ENCODE measurements around the gene USH2A.

The USH2A gene

DNA sequence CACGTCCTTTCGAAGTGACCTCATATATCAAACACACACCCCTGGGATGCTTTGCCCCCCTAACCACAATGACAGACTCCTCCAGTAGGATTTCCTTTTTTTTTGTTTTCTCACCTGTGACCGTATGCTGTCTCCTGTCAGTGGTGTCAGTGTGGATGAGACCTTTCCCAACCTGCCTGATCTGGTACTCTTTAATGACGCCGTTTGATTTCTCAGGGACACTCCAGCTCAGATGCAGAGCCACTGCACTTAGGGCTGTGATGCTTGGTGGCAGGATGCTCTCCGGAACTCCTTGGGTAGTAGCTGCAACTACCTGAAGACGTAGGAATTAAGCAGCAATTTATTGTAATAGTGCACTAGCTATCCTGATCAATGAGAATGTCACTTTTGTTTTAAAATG is 643.5 kb downstream of the USH2A start:
- Histone ChIP-seq H3K4me2 (ENCODE audit: insufficient read depth, low read length, poor library complexity, severe bottlenecking) (no peak overlapping the region), H4K91ac (ENCODE audit: low read depth, low read length, poor library complexity) (no peak overlapping the region), H3K79me1 (ENCODE audit: low read depth, low read length) (no peaks in the 10 kb centered on the region), H2BK12ac (ENCODE audit: low read length) (no peak overlapping the region), H3K4me3 (ENCODE audit: low read length in 2 of 2) (no peak overlapping the region), H3K36me3 (replicated peaks in 1 of 2; ENCODE audit: control insufficient read depth in 2 of 2, insufficient read depth in 2 of 2, low read length in 2 of 2) (no peaks in the 10 kb centered on the region), H2BK15ac (ENCODE audit: low read length) (no peak overlapping the region), H2AFZ (ENCODE audit: low read length) (no peak overlapping the region), H3K27ac (replicated peaks; ENCODE audit: low read length) (no peak overlapping the region), H3K23ac (ENCODE audit: low read depth, low read length, poor library complexity) (no peak overlapping the region), H3K14ac (ENCODE audit: low read length) (no peak overlapping the region), H2BK120ac (ENCODE audit: low read depth, low read length) (no peak overlapping the region), H4K8ac (ENCODE audit: low read depth, low read length) (no peak overlapping the region), H3K9me3 (replicated peaks in 1 of 2; ENCODE audit: control insufficient read depth in 2 of 2, insufficient read depth in 1 of 2, low read depth in 1 of 2, low read length in 2 of 2) (no peaks in the 10 kb centered on the region), H3K9ac (ENCODE audit: low read depth, low read length, poor library complexity) (no peak overlapping the region), H3K18ac (ENCODE audit: low read length) (no peak overlapping the region), H3K4me1 (ENCODE audit: control insufficient read depth in 2 of 2, insufficient read depth in 1 of 2, low read depth in 1 of 2, low read length in 2 of 2) (no peaks in the 10 kb centered on the region), H3K4ac (ENCODE audit: low read length) (no peak overlapping the region), H2BK5ac (ENCODE audit: low read length) (no peak overlapping the region), H3K27me3 (ENCODE audit: control insufficient read depth in 3 of 3, insufficient read depth in 3 of 3, low read depth in 1 of 3, low read length in 3 of 3) (no peaks in the 10 kb centered on the region), H2AK5ac (ENCODE audit: low read depth, low read length) (no peak overlapping the region)
- WGBS, 2 donors (ENCODE audit: extremely low coverage in 2 of 2, insufficient read length in 2 of 2, insufficient replicate concordance in 1 of 2), result no CpG with 5 or more reads among the region's 7 CpGs
- DNase-seq (ENCODE audit: low spot score), result no peak

- Histone ChIP-seq H3K79me1 (ENCODE audit: low read depth, low read length) (no peaks in the 10 kb centered on the region), H3K23ac (ENCODE audit: low read depth, low read length, poor library complexity) (no peak overlapping the region), H3K14ac (ENCODE audit: low read length) (no peak overlapping the region), H4K8ac (ENCODE audit: low read depth, low read length) (no peak overlapping the region), H3K36me3 (replicated peaks in 1 of 2; ENCODE audit: control insufficient read depth in 2 of 2, insufficient read depth in 2 of 2, low read length in 2 of 2) (no peaks in the 10 kb centered on the region), H2AFZ (ENCODE audit: low read length) (no peak overlapping the region), H2BK120ac (ENCODE audit: low read depth, low read length) (no peak overlapping the region), H3K18ac (ENCODE audit: low read length) (no peak overlapping the region), H3K9ac (ENCODE audit: low read depth, low read length, poor library complexity) (no peak overlapping the region), H3K9me3 (replicated peaks in 1 of 2; ENCODE audit: control insufficient read depth in 2 of 2, insufficient read depth in 1 of 2, low read depth in 1 of 2, low read length in 2 of 2) (no peaks in the 10 kb centered on the region), H3K4me3 (ENCODE audit: low read length in 2 of 2) (no peak overlapping the region), H2BK5ac (ENCODE audit: low read length) (no peak overlapping the region), H3K27ac (replicated peaks; ENCODE audit: low read length) (no peak overlapping the region), H3K4ac (ENCODE audit: low read length) (no peak overlapping the region), H3K4me1 (ENCODE audit: control insufficient read depth in 2 of 2, insufficient read depth in 1 of 2, low read depth in 1 of 2, low read length in 2 of 2) (no peaks in the 10 kb centered on the region), H2BK12ac (ENCODE audit: low read length) (no peak overlapping the region), H2BK15ac (ENCODE audit: low read length) (no peak overlapping the region), H2AK5ac (ENCODE audit: low read depth, low read length) (no peak overlapping the region), H3K27me3 (ENCODE audit: control insufficient read depth in 3 of 3, insufficient read depth in 3 of 3, low read depth in 1 of 3, low read length in 3 of 3) (no peaks in the 10 kb centered on the region), H3K4me2 (ENCODE audit: insufficient read depth, low read length, poor library complexity, severe bottlenecking) (no peak overlapping the region), H4K91ac (ENCODE audit: low read depth, low read length, poor library complexity) (no peak overlapping the region)
- no CpG with 5 or more reads among the region's 5 CpGs for WGBS, 2 donors (ENCODE audit: extremely low coverage in 2 of 2, insufficient read length in 2 of 2, insufficient replicate concordance in 1 of 2)
- no peak for DNase-seq (ENCODE audit: low spot score)
These were observed 645.8 kb downstream of the USH2A start for GRCh38 chr1:215777370-215777925.

DNA sequence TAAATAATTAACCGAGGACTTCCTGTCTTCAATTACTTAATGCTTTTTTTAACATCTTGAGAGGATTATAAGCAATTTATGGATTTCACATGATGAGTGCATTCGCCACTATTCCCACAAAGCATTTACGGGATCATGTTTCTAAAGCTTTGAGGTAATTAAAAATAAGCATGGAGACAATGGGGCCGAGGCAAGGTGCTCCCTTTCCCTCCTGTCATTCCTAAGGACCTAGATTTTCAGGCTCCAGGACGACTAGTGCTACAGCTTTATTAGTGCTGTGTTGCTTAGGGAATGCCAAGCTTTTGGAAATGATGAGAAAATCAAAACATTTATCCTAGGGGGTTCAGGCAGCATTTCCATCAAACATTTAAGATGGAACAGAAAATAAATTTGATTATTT is 646.9 kb downstream of the USH2A start:
- Histone ChIP-seq H3K79me1 (ENCODE audit: low read depth, low read length) (no peaks in the 10 kb centered on the region), H3K36me3 (replicated peaks in 1 of 2; ENCODE audit: control insufficient read depth in 2 of 2, insufficient read depth in 2 of 2, low read length in 2 of 2) (no peaks in the 10 kb centered on the region), H3K27ac (replicated peaks; ENCODE audit: low read length) (no peak overlapping the region), H3K9ac (ENCODE audit: low read depth, low read length, poor library complexity) (no peak overlapping the region), H2BK120ac (ENCODE audit: low read depth, low read length) (no peak overlapping the region), H3K4ac (ENCODE audit: low read length) (no peak overlapping the region), H3K9me3 (replicated peaks in 1 of 2; ENCODE audit: control insufficient read depth in 2 of 2, insufficient read depth in 1 of 2, low read depth in 1 of 2, low read length in 2 of 2) (no peaks in the 10 kb centered on the region), H4K8ac (ENCODE audit: low read depth, low read length) (no peak overlapping the region), H3K14ac (ENCODE audit: low read length) (no peak overlapping the region), H3K27me3 (ENCODE audit: control insufficient read depth in 3 of 3, insufficient read depth in 3 of 3, low read depth in 1 of 3, low read length in 3 of 3) (no peaks in the 10 kb centered on the region), H2AFZ (ENCODE audit: low read length) (no peak overlapping the region), H3K23ac (ENCODE audit: low read depth, low read length, poor library complexity) (no peak overlapping the region), H2BK5ac (ENCODE audit: low read length) (no peak overlapping the region), H2BK12ac (ENCODE audit: low read length) (no peak overlapping the region), H2AK5ac (ENCODE audit: low read depth, low read length) (no peak overlapping the region), H3K4me1 (ENCODE audit: control insufficient read depth in 2 of 2, insufficient read depth in 1 of 2, low read depth in 1 of 2, low read length in 2 of 2) (no peaks in the 10 kb centered on the region), H3K18ac (ENCODE audit: low read length) (no peak overlapping the region), H4K91ac (ENCODE audit: low read depth, low read length, poor library complexity) (no peak overlapping the region), H2BK15ac (ENCODE audit: low read length) (no peak overlapping the region), H3K4me2 (ENCODE audit: insufficient read depth, low read length, poor library complexity, severe bottlenecking) (no peak overlapping the region), H3K4me3 (ENCODE audit: low read length in 2 of 2) (no peak overlapping the region)
- no CpG with 5 or more reads among the region's 5 CpGs for WGBS, 2 donors (ENCODE audit: extremely low coverage in 2 of 2, insufficient read length in 2 of 2, insufficient replicate concordance in 1 of 2)
- DNase-seq (ENCODE audit: low spot score), result no peak

GRCh38 chr1:215772151-215772550 is 651.1 kb downstream of the USH2A start:
- no peak overlapping the region for H2BK120ac ChIP-seq (ENCODE audit: low read depth, low read length)
- no peak overlapping the region for H2BK15ac ChIP-seq (ENCODE audit: low read length)
- H3K23ac ChIP-seq (ENCODE audit: low read depth, low read length, poor library complexity), result no peak overlapping the region
- no peak overlapping the region for H3K4me2 ChIP-seq (ENCODE audit: insufficient read depth, low read length, poor library complexity, severe bottlenecking)
- WGBS, 2 donors (ENCODE audit: extremely low coverage in 2 of 2, insufficient read length in 2 of 2, insufficient replicate concordance in 1 of 2), result no CpG with 5 or more reads among the region's 1 CpG
- DNase-seq (ENCODE audit: low spot score), result no peak
- H4K8ac ChIP-seq (ENCODE audit: low read depth, low read length), result no peak overlapping the region
- no peak overlapping the region for H2BK5ac ChIP-seq (ENCODE audit: low read length)
- H3K36me3 ChIP-seq (replicated peaks in 1 of 2; ENCODE audit: control insufficient read depth in 2 of 2, insufficient read depth in 2 of 2, low read length in 2 of 2), result no peaks in the 10 kb centered on the region
- no peak overlapping the region for H2BK12ac ChIP-seq (ENCODE audit: low read length)
- H2AFZ ChIP-seq (ENCODE audit: low read length), result no peak overlapping the region
- no peaks in the 10 kb centered on the region for H3K9me3 ChIP-seq (replicated peaks in 1 of 2; ENCODE audit: control insufficient read depth in 2 of 2, insufficient read depth in 1 of 2, low read depth in 1 of 2, low read length in 2 of 2)
- no peak overlapping the region for H3K4me3 ChIP-seq (ENCODE audit: low read length in 2 of 2)
- no peak overlapping the region for H3K18ac ChIP-seq (ENCODE audit: low read length)
- H3K27me3 ChIP-seq (ENCODE audit: control insufficient read depth in 3 of 3, insufficient read depth in 3 of 3, low read depth in 1 of 3, low read length in 3 of 3), result no peaks in the 10 kb centered on the region
- H3K14ac ChIP-seq (ENCODE audit: low read length), result no peak overlapping the region
- H2AK5ac ChIP-seq (ENCODE audit: low read depth, low read length), result no peak overlapping the region
- no peaks in the 10 kb centered on the region for H3K4me1 ChIP-seq (ENCODE audit: control insufficient read depth in 2 of 2, insufficient read depth in 1 of 2, low read depth in 1 of 2, low read length in 2 of 2)
- H3K4ac ChIP-seq (ENCODE audit: low read length), result no peak overlapping the region
- no peaks in the 10 kb centered on the region for H3K79me1 ChIP-seq (ENCODE audit: low read depth, low read length)
- no peak overlapping the region for H3K9ac ChIP-seq (ENCODE audit: low read depth, low read length, poor library complexity)
- H4K91ac ChIP-seq (ENCODE audit: low read depth, low read length, poor library complexity), result no peak overlapping the region
- H3K27ac ChIP-seq (replicated peaks; ENCODE audit: low read length), result no peak overlapping the region

Measured in neuronal stem cell (in vitro differentiated cells).